C4-2B (cell line): ENCODE data around the gene PPP2R3B.

Source experiments
- CTCF ChIP-seq: fragments of 450-650 bp; conservative IDR thresholded peaks from 2 replicates; pipeline ENCODE4 v1.5.1; 2017; ENCODE audit warnings: mild to moderate bottlenecking
- ZFX ChIP-seq: fragments of 450-650 bp; IDR thresholded peaks from 2 replicates; pipeline ENCODE4 v1.6.1; 2017

GRCh38 chrX:389021-389441 is 2.3 kb upstream of the PPP2R3B start:
- TF ChIP-seq CTCF (no peak), ZFX (no peak)
